IPS-11a (cell line): ENCODE data around the gene NGRN.

Source experiments
- H3K4me3 ChIP-seq: one replicate; pipeline ENCODE4 v1.5.1; 2013; ENCODE audit warnings: low read depth, low read length, control low read depth

Gene NGRN

GRCh38 chr15:90315278-90315982 lies 50.0 kb downstream of the NGRN start:
- no peak overlapping the region for H3K4me3 ChIP-seq

- H3K4me3 ChIP-seq: no peak overlapping the region
Measured at GRCh38 chr15:90316139-90316538, 50.7 kb downstream of the NGRN start.

- no peak overlapping the region for H3K4me3 ChIP-seq
Measured at GRCh38 chr15:90318591-90318990, 53.1 kb downstream of the NGRN start.

GRCh38 chr15:90320062-90320884 lies 54.8 kb downstream of the NGRN start:
- no peak overlapping the region for H3K4me3 ChIP-seq

GRCh38 chr15:90320885-90321278 lies 55.4 kb downstream of the NGRN start:
- H3K4me3 ChIP-seq: no peak overlapping the region
